Measurements from ENCODE around the gene NTN5. TPM values are rescaled to one million over a fixed set of nuclear protein-coding genes. Genes with fewer than 3 reads are reported as not detected.

Gene NTN5
- polyA plus RNA-seq, 3 donors = 0.23 to 0.27 TPM; not detected in 1

DNA sequence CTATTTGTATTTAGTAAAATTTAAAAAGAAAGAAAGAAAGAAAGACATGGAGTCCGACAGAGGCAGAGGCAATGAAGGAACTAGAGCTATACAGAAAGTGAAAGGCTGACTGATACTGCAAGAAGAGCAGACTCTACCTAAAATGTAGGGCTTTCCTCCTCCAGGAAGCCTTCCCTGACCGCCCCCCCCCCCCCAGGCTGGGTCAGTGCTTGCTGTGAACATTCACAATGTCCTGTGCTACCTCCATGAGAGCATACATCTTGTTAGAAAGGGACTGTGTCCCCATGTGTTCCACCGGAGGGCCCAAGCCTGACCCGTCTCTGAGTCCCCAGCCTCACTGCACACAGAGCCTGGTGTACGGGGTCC lies 21.2 kb downstream of the NTN5 start:
- whole genome bisulfite sequencing, 3 donors = 74 to 94% (median 79%) methylated on average over 5 of the region's 5 CpGs
- H3K27ac ChIP-seq (ENCODE audit: low read depth, low read length) = no peak overlapping the region

DNA sequence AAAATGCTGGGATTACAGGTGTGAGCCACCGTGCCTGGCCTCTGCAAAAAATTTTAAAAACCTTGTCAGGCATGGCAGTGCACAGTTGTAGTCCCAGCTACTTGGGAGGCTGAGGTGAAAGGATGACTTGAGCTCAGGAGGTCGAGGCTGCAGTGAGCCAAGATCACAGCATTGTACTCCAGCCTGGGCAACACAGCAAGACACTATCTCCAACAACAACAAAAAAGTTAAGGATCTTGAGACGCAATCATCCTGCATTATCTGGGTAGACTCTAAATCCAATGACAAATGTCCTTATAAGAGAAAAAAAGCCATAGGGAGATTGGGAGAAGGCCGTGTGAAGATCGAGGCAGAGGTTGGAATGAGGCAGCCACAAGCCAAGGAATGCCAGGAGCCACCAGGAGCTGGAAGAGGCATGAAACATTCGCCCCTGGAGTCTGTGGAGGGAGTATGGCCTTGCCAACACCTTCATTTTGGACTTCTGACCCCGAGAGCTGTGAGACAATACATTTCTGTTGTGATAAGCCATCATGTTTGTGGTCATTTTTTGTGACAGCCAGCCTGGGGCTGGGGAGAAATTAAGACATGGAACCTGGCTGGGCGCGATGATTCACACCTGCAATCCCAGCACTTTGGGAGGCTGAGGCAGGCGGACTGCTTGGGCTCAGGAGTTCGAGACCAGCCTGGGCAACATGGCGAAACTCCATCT lies 21.7 kb downstream of the NTN5 start:
- 92 to 95% (median 93%) methylated on average over 12 of the region's 12 CpGs for WGBS, 3 donors
- H3K27ac ChIP-seq (ENCODE audit: low read depth, low read length) = no peak overlapping the region

- no peak overlapping the region for H3K27ac ChIP-seq (ENCODE audit: low read depth, low read length)
- whole genome bisulfite sequencing, 3 donors = 75 to 80% (median 80%) methylated on average over 2 of the region's 2 CpGs
These were observed 24.7 kb downstream of the NTN5 start for GRCh38 chr19:48648134-48648533.

DNA sequence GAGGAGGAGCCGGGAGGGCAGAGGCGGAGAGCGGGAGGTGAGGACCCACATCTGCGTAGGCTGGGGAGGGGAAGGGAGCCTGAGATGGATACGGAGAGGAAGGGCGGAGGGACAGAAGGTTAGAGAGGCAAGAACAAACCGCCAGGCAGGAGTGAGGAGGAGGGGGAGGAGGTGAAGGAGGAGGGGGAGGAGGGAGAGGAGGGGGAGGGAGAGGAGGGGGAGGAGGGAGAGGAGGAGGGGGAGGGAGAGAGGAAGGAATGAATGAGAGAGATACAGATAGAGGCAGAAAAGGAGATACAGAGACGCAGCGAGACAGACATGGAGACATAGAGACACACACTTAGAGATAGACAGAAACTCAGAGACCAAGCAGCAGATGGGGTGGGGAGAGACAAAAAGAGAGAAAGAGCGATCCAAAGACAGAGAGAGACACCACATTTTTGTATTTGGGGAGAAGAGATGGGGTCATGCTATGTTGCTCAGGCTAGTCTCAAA lies 26.0 kb downstream of the NTN5 start:
- no peak overlapping the region for H3K27ac ChIP-seq (ENCODE audit: low read depth, low read length)
- 11 to 32% (median 17%) methylated on average over 3 to 8 of the region's 10 CpGs for WGBS, 3 donors

GRCh38 chr19:48646001-48646721 lies 26.7 kb downstream of the NTN5 start, which contains the start of gene CA11:
TSS of gene CA11 (minus strand) at chr19:48646187. CDS start at chr19:48645632, 555 bp downstream.
- no peak within 1 kb of the TSS for H3K27ac ChIP-seq (ENCODE audit: low read depth, low read length)
- 0 to 1% (median 0%) methylated on average over 28 to 33 of the region's 33 CpGs for WGBS, 3 donors

- WGBS, 3 donors = 0 to 1% (median 0%) methylated on average over 6 of the region's 6 CpGs
- no peak overlapping the region for H3K27ac ChIP-seq (ENCODE audit: low read depth, low read length)
These were observed 27.2 kb downstream of the NTN5 start for GRCh38 chr19:48645620-48646000.

- 2 to 4% (median 3%) methylated on average over 24 to 25 of the region's 25 CpGs for WGBS, 3 donors
These were observed 27.8 kb downstream of the NTN5 start for GRCh38 chr19:48644839-48645619.

DNA sequence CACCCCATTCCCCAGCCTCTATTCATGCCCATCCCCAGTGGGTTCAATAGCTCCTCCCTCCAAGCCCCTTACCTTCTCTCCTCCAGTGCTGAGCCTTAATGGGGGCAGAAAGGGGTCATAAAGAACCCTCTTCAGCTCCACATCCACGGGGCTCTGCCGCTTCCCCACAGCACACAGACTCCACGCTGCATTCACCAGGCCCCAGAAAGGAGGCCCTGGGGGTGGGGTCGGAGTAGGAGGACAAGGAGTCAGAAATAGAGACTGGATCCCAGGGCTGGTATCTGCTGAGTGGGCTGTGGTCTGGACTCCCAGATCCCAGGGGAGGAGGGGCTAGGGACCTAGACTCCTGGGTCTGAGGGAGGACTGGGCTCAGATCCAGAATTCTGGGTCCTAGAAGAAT lies 28.5 kb downstream of the NTN5 start:
- no peak overlapping the region for H3K27ac ChIP-seq (ENCODE audit: low read depth, low read length)
- 69 to 83% (median 76%) methylated on average over 4 of the region's 4 CpGs for WGBS, 3 donors

More at GRCh38 chr19:48644839-48645619, 27.8 kb downstream of the NTN5 start:
- no peak overlapping the region for H3K27ac ChIP-seq (ENCODE audit: low read depth, low read length)

GRCh38 chr19:48642862-48643261 lies 30.0 kb downstream of the NTN5 start:
- H3K27ac ChIP-seq (ENCODE audit: low read depth, low read length) = no peak overlapping the region
- WGBS, 3 donors = 87 to 93% (median 88%) methylated on average over 5 of the region's 5 CpGs

DNA sequence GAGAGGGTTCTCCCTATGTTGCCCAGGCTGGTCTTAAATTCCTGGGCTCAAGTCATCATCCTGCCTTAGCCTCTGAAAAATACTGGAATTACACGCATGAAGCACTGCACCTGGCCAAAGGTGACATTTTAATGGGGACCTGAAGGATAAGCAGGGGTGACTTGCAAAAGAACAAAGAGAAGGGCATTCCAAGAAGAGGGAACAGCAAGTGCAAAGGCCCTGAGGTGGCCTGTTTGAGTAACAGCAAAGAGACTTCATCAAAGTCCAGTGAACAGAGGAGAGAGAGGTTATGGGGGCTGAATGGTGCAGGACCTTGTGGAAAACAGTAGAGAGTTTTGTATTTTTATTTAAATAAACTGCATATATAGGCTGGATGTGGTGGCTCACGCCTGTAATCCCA lies 31.0 kb downstream of the NTN5 start:
- no peak overlapping the region for H3K27ac ChIP-seq (ENCODE audit: low read depth, low read length)
- 90 to 98% (median 96%) methylated on average over 1 to 2 of the region's 2 CpGs for WGBS, 3 donors

DNA sequence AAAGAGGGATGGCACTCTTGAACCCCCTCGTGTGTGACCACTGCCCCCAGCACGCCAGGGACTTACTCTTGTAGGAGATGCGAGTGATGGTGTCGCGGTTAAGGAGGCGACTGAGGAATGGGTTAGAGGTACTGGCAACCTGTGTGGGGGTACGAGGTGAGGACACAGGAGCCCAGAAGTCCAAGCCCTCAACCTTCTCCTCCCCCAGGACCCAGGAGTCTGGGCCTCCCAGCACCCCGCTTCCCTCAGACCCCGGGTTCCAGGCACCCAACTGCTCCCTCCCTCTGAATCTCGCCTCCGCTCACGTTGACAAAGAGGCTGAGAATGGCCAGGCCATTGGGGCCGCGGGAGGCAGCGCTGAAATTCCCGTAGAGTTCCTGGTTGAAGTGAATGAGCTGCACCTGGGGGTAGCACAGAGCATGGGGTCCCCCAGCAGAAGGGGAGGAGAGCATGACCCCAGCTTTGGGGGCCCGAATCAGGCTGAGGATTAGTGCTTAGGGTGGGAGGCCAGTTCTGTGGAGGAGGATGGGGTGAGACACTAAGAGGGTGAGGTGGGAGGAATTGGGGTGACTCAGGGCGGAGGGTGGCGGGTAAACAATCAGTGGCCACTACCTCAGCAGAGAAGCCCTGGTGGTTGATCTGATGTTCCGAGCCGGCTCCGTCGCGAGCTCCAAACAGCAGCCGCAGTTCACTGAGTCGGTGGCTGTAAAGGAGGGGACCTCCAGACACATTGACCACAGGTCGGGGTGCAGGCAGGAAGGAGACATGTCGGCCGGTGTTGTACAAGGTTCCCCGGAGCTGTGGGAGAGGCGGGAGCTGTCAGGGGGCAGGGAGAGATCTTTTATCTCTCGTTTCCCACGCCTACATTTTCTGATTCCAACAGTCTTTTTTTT lies 33.1 kb downstream of the NTN5 start:
- 61 to 74% (median 73%) methylated on average over 31 to 33 of the region's 33 CpGs for WGBS, 3 donors
- H3K27ac ChIP-seq (ENCODE audit: low read depth, low read length) = no peak overlapping the region

DNA sequence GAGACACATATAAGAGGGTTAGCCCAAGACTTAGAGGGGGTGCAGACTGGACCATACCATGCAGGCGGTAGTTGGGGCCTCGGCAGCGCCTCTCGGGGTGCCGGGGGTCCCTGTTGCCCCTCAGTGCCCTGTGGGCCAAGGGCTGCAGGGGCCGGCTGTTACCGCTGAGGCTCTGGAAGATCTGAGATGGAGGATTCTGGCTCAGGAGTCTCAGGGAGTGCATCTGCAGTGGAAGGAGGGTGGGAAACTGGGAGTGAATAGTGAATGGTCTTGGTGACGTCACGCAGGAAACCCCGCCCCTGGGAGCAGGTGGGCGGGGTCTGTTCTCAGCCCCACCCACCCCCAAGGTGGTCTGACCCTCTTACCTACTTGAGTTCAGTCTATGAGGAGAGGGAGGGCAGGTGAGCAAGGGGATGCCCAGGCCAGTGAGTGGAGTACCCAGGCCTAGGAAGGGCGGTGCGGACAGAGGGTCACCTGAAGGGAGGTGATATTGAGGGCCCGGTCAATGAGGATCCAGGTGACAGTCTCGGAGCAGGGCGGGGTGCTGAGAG lies 33.9 kb downstream of the NTN5 start:
- WGBS, 3 donors = 72 to 81% (median 78%) methylated on average over 16 of the region's 16 CpGs
- H3K27ac ChIP-seq (ENCODE audit: low read depth, low read length) = no peak overlapping the region

GRCh38 chr19:48637948-48638830 lies 34.6 kb downstream of the NTN5 start:
- WGBS, 3 donors = 5 to 7% (median 6%) methylated on average over 29 of the region's 29 CpGs
- H3K27ac ChIP-seq (ENCODE audit: low read depth, low read length) = peak overlapping the region; percentile 90

- 0 to 2% (median 0%) methylated on average over 38 of the region's 38 CpGs for WGBS, 3 donors
- peak overlapping the region; percentile 90 for H3K27ac ChIP-seq (ENCODE audit: low read depth, low read length)
These were observed 35.3 kb downstream of the NTN5 start for GRCh38 chr19:48637449-48637947.

- H3K27ac ChIP-seq (ENCODE audit: low read depth, low read length) = peak within 1 kb of the TSS; percentile 90
- WGBS, 3 donors = 0 to 1% (median 1%) methylated on average over 39 to 40 of the region's 40 CpGs
These were observed 35.9 kb downstream of the NTN5 start, which contains the start of gene DBP for GRCh38 chr19:48636859-48637448. TSS of gene DBP (minus strand) at chr19:48637379. CDS start at chr19:48636994, 385 bp downstream.
